ENCODE results near the gene GOLGA6L9.
"Not testable (repeated sequence)": the region's sequence is repeated elsewhere in the genome, so short reads cannot be mapped to it uniquely, and the experiment has no call there.

Gene GOLGA6L9

GRCh38 chr15:82401918-82402317, 27.7 kb upstream of the GOLGA6L9 start:
- not testable (repeated sequence) for H3K4me3 ChIP-seq (ENCODE audit: low read length, poor library complexity, severe bottlenecking); H3F3A ChIP-seq (ENCODE audit: low read depth); H3K9ac ChIP-seq (ENCODE audit: low read depth, low read length, poor library complexity, severe bottlenecking); H3K9me2 ChIP-seq (replicated peaks; ENCODE audit: low read depth, low read length); H3K4me1 ChIP-seq (ENCODE audit: insufficient read depth, low read length, poor library complexity, severe bottlenecking); H2AFZ ChIP-seq (ENCODE audit: low read length); H3K27me3 ChIP-seq (ENCODE audit: insufficient read depth, low read length, poor library complexity, severe bottlenecking); H4K20me1 ChIP-seq (ENCODE audit: insufficient read depth, low read length, poor library complexity, severe bottlenecking); H3K4me2 ChIP-seq (ENCODE audit: low read depth, low read length, poor library complexity, severe bottlenecking); H3K9me3 ChIP-seq (ENCODE audit: insufficient read depth, low read depth, low read length)
- peaks cover 16% of the 10 kb centered on the region; the same call in 1 of the 2 replicates for H3K79me2 ChIP-seq (ENCODE audit: insufficient read depth, low read length)
- H3K36me3 ChIP-seq (ENCODE audit: insufficient read depth, low read length) = peaks cover 11% of the 10 kb centered on the region; the same call in 1 of the 2 replicates

- H3K79me2 ChIP-seq (ENCODE audit: insufficient read depth, low read length) = peaks cover 15% of the 10 kb centered on the region; the same call in 1 of the 2 replicates
Measured at GRCh38 chr15:82402341-82402740, 27.3 kb upstream of the GOLGA6L9 start.

GRCh38 chr15:82406211-82406610, 23.4 kb upstream of the GOLGA6L9 start:
- not testable (repeated sequence) for H2AFZ ChIP-seq (ENCODE audit: low read length); H3F3A ChIP-seq (ENCODE audit: low read depth); H4K20me1 ChIP-seq (ENCODE audit: insufficient read depth, low read length, poor library complexity, severe bottlenecking); H3K4me2 ChIP-seq (ENCODE audit: low read depth, low read length, poor library complexity, severe bottlenecking); H3K4me1 ChIP-seq (ENCODE audit: insufficient read depth, low read length, poor library complexity, severe bottlenecking); H3K79me2 ChIP-seq (ENCODE audit: insufficient read depth, low read length); H3K9ac ChIP-seq (ENCODE audit: low read depth, low read length, poor library complexity, severe bottlenecking); H3K9me2 ChIP-seq (replicated peaks; ENCODE audit: low read depth, low read length); H3K27me3 ChIP-seq (ENCODE audit: insufficient read depth, low read length, poor library complexity, severe bottlenecking); H3K4me3 ChIP-seq (ENCODE audit: low read length, poor library complexity, severe bottlenecking); H3K9me3 ChIP-seq (ENCODE audit: insufficient read depth, low read depth, low read length)
- peaks cover 14% of the 10 kb centered on the region; the same call in 1 of the 2 replicates for H3K36me3 ChIP-seq (ENCODE audit: insufficient read depth, low read length)

More at GRCh38 chr15:82402341-82402740, 27.3 kb upstream of the GOLGA6L9 start:
- not testable (repeated sequence) for H2AFZ ChIP-seq (ENCODE audit: low read length); H3K9me3 ChIP-seq (ENCODE audit: insufficient read depth, low read depth, low read length); H3K9ac ChIP-seq (ENCODE audit: low read depth, low read length, poor library complexity, severe bottlenecking); H4K20me1 ChIP-seq (ENCODE audit: insufficient read depth, low read length, poor library complexity, severe bottlenecking); H3K9me2 ChIP-seq (replicated peaks; ENCODE audit: low read depth, low read length); H3K27me3 ChIP-seq (ENCODE audit: insufficient read depth, low read length, poor library complexity, severe bottlenecking); H3F3A ChIP-seq (ENCODE audit: low read depth); H3K4me1 ChIP-seq (ENCODE audit: insufficient read depth, low read length, poor library complexity, severe bottlenecking); H3K4me2 ChIP-seq (ENCODE audit: low read depth, low read length, poor library complexity, severe bottlenecking); H3K4me3 ChIP-seq (ENCODE audit: low read length, poor library complexity, severe bottlenecking)
- H3K36me3 ChIP-seq (ENCODE audit: insufficient read depth, low read length) = peaks cover 11% of the 10 kb centered on the region; the same call in 1 of the 2 replicates

GRCh38 chr15:82410306-82410705, 19.3 kb upstream of the GOLGA6L9 start:
- not testable (repeated sequence) for H3K4me1 ChIP-seq (ENCODE audit: insufficient read depth, low read length, poor library complexity, severe bottlenecking); H3K9ac ChIP-seq (ENCODE audit: low read depth, low read length, poor library complexity, severe bottlenecking); H3K4me3 ChIP-seq (ENCODE audit: low read length, poor library complexity, severe bottlenecking); H3K9me3 ChIP-seq (ENCODE audit: insufficient read depth, low read depth, low read length); H2AFZ ChIP-seq (ENCODE audit: low read length); H4K20me1 ChIP-seq (ENCODE audit: insufficient read depth, low read length, poor library complexity, severe bottlenecking); H3K79me2 ChIP-seq (ENCODE audit: insufficient read depth, low read length); H3K9me2 ChIP-seq (replicated peaks; ENCODE audit: low read depth, low read length); H3K4me2 ChIP-seq (ENCODE audit: low read depth, low read length, poor library complexity, severe bottlenecking); H3K27me3 ChIP-seq (ENCODE audit: insufficient read depth, low read length, poor library complexity, severe bottlenecking); H3F3A ChIP-seq (ENCODE audit: low read depth)
- peaks cover 10% of the 10 kb centered on the region; the same call in 1 of the 2 replicates for H3K36me3 ChIP-seq (ENCODE audit: insufficient read depth, low read length)

GRCh38 chr15:82411595-82411994, 18.0 kb upstream of the GOLGA6L9 start:
- H3K27me3 ChIP-seq (ENCODE audit: insufficient read depth, low read length, poor library complexity, severe bottlenecking); H3K9me3 ChIP-seq (ENCODE audit: insufficient read depth, low read depth, low read length); H3K4me3 ChIP-seq (ENCODE audit: low read length, poor library complexity, severe bottlenecking); H3K4me2 ChIP-seq (ENCODE audit: low read depth, low read length, poor library complexity, severe bottlenecking); H2AFZ ChIP-seq (ENCODE audit: low read length); H3K36me3 ChIP-seq (ENCODE audit: insufficient read depth, low read length); H4K20me1 ChIP-seq (ENCODE audit: insufficient read depth, low read length, poor library complexity, severe bottlenecking); H3K79me2 ChIP-seq (ENCODE audit: insufficient read depth, low read length); H3K9me2 ChIP-seq (replicated peaks; ENCODE audit: low read depth, low read length); H3K9ac ChIP-seq (ENCODE audit: low read depth, low read length, poor library complexity, severe bottlenecking); H3F3A ChIP-seq (ENCODE audit: low read depth); H3K4me1 ChIP-seq (ENCODE audit: insufficient read depth, low read length, poor library complexity, severe bottlenecking): not testable (repeated sequence)

GRCh38 chr15:82414525-82415191, 15.0 kb upstream of the GOLGA6L9 start:
- not testable (repeated sequence) for H3K9me2 ChIP-seq (replicated peaks; ENCODE audit: low read depth, low read length); H3K4me1 ChIP-seq (ENCODE audit: insufficient read depth, low read length, poor library complexity, severe bottlenecking); H3K79me2 ChIP-seq (ENCODE audit: insufficient read depth, low read length); H3F3A ChIP-seq (ENCODE audit: low read depth); H3K9ac ChIP-seq (ENCODE audit: low read depth, low read length, poor library complexity, severe bottlenecking); H4K20me1 ChIP-seq (ENCODE audit: insufficient read depth, low read length, poor library complexity, severe bottlenecking); H3K9me3 ChIP-seq (ENCODE audit: insufficient read depth, low read depth, low read length); H3K4me2 ChIP-seq (ENCODE audit: low read depth, low read length, poor library complexity, severe bottlenecking); H3K4me3 ChIP-seq (ENCODE audit: low read length, poor library complexity, severe bottlenecking); H3K36me3 ChIP-seq (ENCODE audit: insufficient read depth, low read length); H3K27me3 ChIP-seq (ENCODE audit: insufficient read depth, low read length, poor library complexity, severe bottlenecking); H2AFZ ChIP-seq (ENCODE audit: low read length)

GRCh38 chr15:82420516-82420915, 9.1 kb upstream of the GOLGA6L9 start:
- not testable (repeated sequence) for H3K27me3 ChIP-seq (ENCODE audit: insufficient read depth, low read length, poor library complexity, severe bottlenecking); H2AFZ ChIP-seq (ENCODE audit: low read length); H3K9ac ChIP-seq (ENCODE audit: low read depth, low read length, poor library complexity, severe bottlenecking); H3K79me2 ChIP-seq (ENCODE audit: insufficient read depth, low read length); H4K20me1 ChIP-seq (ENCODE audit: insufficient read depth, low read length, poor library complexity, severe bottlenecking); H3K9me3 ChIP-seq (ENCODE audit: insufficient read depth, low read depth, low read length); H3K4me2 ChIP-seq (ENCODE audit: low read depth, low read length, poor library complexity, severe bottlenecking); H3K9me2 ChIP-seq (replicated peaks; ENCODE audit: low read depth, low read length); H3F3A ChIP-seq (ENCODE audit: low read depth); H3K4me1 ChIP-seq (ENCODE audit: insufficient read depth, low read length, poor library complexity, severe bottlenecking); H3K36me3 ChIP-seq (ENCODE audit: insufficient read depth, low read length); H3K4me3 ChIP-seq (ENCODE audit: low read length, poor library complexity, severe bottlenecking)
